H1 (cell line): Measurements from ENCODE around the gene CHPF2.

Source experiments
- CTCF ChIP-seq, 3 experiments: IDR thresholded peaks; 1 replicate in 2 of 3; 2 replicates in 1 of 3; pipeline versions ENCODE4 v1.5.1 to v1.6.1; 2011; ENCODE audit warnings: low read length in 3 of 3, mild to moderate bottlenecking in 3 of 3, inconsistent platforms in 2 of 3, low read depth in 1 of 3, moderate library complexity in 1 of 3; ENCODE audit not compliant: insufficient read depth in 1 of 3; ENCODE audit errors: control extremely low read depth in 1 of 3
- EGR1 ChIP-seq: IDR thresholded peaks from 2 replicates; pipeline ENCODE4 v1.6.1; 2011; ENCODE audit warnings: low read depth, low read length, borderline replicate concordance
- MAX ChIP-seq: IDR thresholded peaks from 2 replicates; pipeline ENCODE4 v1.6.1; 2012; ENCODE audit warnings: inconsistent platforms
- POLR2A ChIP-seq, 2 experiments: IDR thresholded peaks; 1 replicate in 1 of 2; 2 replicates in 1 of 2; pipeline ENCODE4 v1.6.1; 2011; ENCODE audit warnings: low read depth in 2 of 2, low read length in 2 of 2, mild to moderate bottlenecking in 2 of 2; ENCODE audit errors: control extremely low read depth in 1 of 2
- RAD21 ChIP-seq, 2 experiments: IDR thresholded peaks in 1 of 2; conservative IDR thresholded peaks in 1 of 2; 2 replicates each; pipeline ENCODE4 v1.6.1; 2011; ENCODE audit warnings: low read depth in 2 of 2, low read length in 2 of 2, improper control_type of control experiment in 1 of 2, inconsistent platforms in 1 of 2, mild to moderate bottlenecking in 1 of 2, moderate library complexity in 1 of 2

GRCh38 chr7:151244841-151245346 is 12.6 kb downstream of the CHPF2 start:
- TF ChIP-seq POLR2A (IDR thresholded peaks at IDR 0.05; ENCODE audit: control extremely low read depth in 1 of 2, low read depth in 2 of 2, low read length in 2 of 2) (no peak), CTCF (IDR thresholded peaks at IDR 0.05; ENCODE audit: control extremely low read depth in 1 of 3, insufficient read depth in 1 of 3, low read depth in 1 of 3, low read length in 3 of 3) (no peak), EGR1 (no peak), RAD21 (IDR thresholded peaks at IDR 0.05 in 1 of 2, conservative IDR thresholded peaks at IDR 0.05 in 1 of 2; ENCODE audit: low read depth in 2 of 2, low read length in 2 of 2) (no peak), MAX (no peak)
